Spinal cord (tissue), 10 donors: ENCODE data around the gene ARHGAP21. TPM values are rescaled to one million over a fixed set of nuclear protein-coding genes. Genes with fewer than 3 reads are reported as not detected.

Experiments
- DNase-seq, 6 donors: peaks; one replicate each; pipeline versions ENCODE4 v3.0.0 to v3.0.0-alpha.2; 2013 to 2015; ENCODE audit warnings: low spot score in 6 of 6, low read depth in 4 of 6
- H3K27ac ChIP-seq: one replicate; pipeline ENCODE4 v1.5.1; 2013; ENCODE audit warnings: low read depth, low read length, control low read depth
- H3K27me3 ChIP-seq: one replicate; pipeline ENCODE4 v1.6.1; 2013; ENCODE audit warnings: low read length; ENCODE audit not compliant: control insufficient read depth, insufficient read depth
- H3K36me3 ChIP-seq: one replicate; pipeline ENCODE4 v1.6.1; 2013; ENCODE audit warnings: low read length; ENCODE audit not compliant: control insufficient read depth, insufficient read depth
- H3K4me1 ChIP-seq: one replicate; pipeline ENCODE4 v1.6.1; 2013; ENCODE audit warnings: low read length; ENCODE audit not compliant: control insufficient read depth, insufficient read depth
- H3K4me3 ChIP-seq: one replicate; pipeline ENCODE4 v1.5.1; 2013; ENCODE audit warnings: low read depth, low read length, control low read depth
- H3K9me3 ChIP-seq: one replicate; pipeline ENCODE4 v1.6.1; 2013; ENCODE audit warnings: low read length; ENCODE audit not compliant: control insufficient read depth, insufficient read depth
- WGBS: methylation state at CpG from one replicate; pipeline ENCODE4 v1.1.5; 2013; ENCODE audit warnings: missing lambda C conversion rate; ENCODE audit not compliant: insufficient coverage; 5-methylcytosine and 5-hydroxymethylcytosine counted together
- polyA plus RNA-seq, 2 donors: library from polyadenylated mRNA; unstranded; fragments of 120-200 nt; gene quantifications; one replicate each; pipeline ENCODE4 v1.2.1, GENCODE V29; 2013; ENCODE audit not compliant: insufficient read length in 2 of 2
- small RNA-seq: library from RNA; depleted of rRNA; stranded (forward); fragments of <200 nt; gene quantifications from one replicate; pipeline ENCODE3, GENCODE V24; 2014; ENCODE audit warnings: low replicate concordance
- total RNA-seq, 2 donors: library from RNA; depleted of rRNA in 1 of 2; stranded (reverse); fragments of 120-200 nt in 1 of 2; fragments of >200 nt in 1 of 2; gene quantifications; one replicate each; pipeline versions ENCODE4 v1.2.3 to v1.2.4, GENCODE V29; 2013 to 2014
- donor health status: healthy.

The ARHGAP21 gene
- total and polyA plus RNA-seq, 4 donors: 134 to 161 (median 147) TPM

GRCh38 chr10:24542314-24543270 lies 181.1 kb downstream of the ARHGAP21 start:
- no CpG with 5 or more reads among the region's 14 CpGs for WGBS
- Histone ChIP-seq H3K27ac (no peak overlapping the region), H3K4me3 (no peak overlapping the region), H3K4me1 (no peaks in the 10 kb centered on the region), H3K27me3 (no peaks in the 10 kb centered on the region), H3K36me3 (no peaks in the 10 kb centered on the region), H3K9me3 (no peaks in the 10 kb centered on the region)
- no peak for DNase-seq

- Histone ChIP-seq H3K9me3 (no peaks in the 10 kb centered on the region), H3K4me1 (no peaks in the 10 kb centered on the region), H3K36me3 (no peaks in the 10 kb centered on the region), H3K27me3 (no peaks in the 10 kb centered on the region), H3K4me3 (no peak overlapping the region), H3K27ac (no peak overlapping the region)
- no peak for DNase-seq
- WGBS: 69% methylated on average over 6 of the region's 9 CpGs
Measured at GRCh38 chr10:24541239-24541753, 182.4 kb downstream of the ARHGAP21 start.

- WGBS: 58% methylated on average over 6 of the region's 11 CpGs
- Histone ChIP-seq H3K27ac (no peak overlapping the region), H3K27me3 (no peaks in the 10 kb centered on the region), H3K4me3 (no peak overlapping the region), H3K9me3 (no peaks in the 10 kb centered on the region), H3K36me3 (no peaks in the 10 kb centered on the region), H3K4me1 (no peaks in the 10 kb centered on the region)
- DNase-seq: no peak
Measured at GRCh38 chr10:24536636-24537035, 187.1 kb downstream of the ARHGAP21 start.

- WGBS: 20% methylated on average over 2 of the region's 4 CpGs
- Histone ChIP-seq H3K27me3 (no peaks in the 10 kb centered on the region), H3K27ac (no peak overlapping the region), H3K4me3 (no peak overlapping the region), H3K36me3 (no peaks in the 10 kb centered on the region), H3K9me3 (no peaks in the 10 kb centered on the region), H3K4me1 (no peaks in the 10 kb centered on the region)
- DNase-seq: peak in 2 of 6 donors; percentile 41 to 76
Measured at GRCh38 chr10:24533981-24534380, 189.7 kb downstream of the ARHGAP21 start.

Small RNAs within 50 kb of the gene (small RNA-seq; reads per million reads assigned to genes)
- not detected for gene RNA5SP305

Other genes with a start within 250 kb of the ARHGAP21 start
- 10 to 100 TPM; 28.7 to 32.0 TPM for gene PRTFDC1, start 228.7 kb upstream of the ARHGAP21 start, total RNA-seq
- 10 to 100 TPM; 41.1 to 45.4 TPM for gene PRTFDC1, start 228.7 kb upstream of the ARHGAP21 start, polyA plus RNA-seq